ENCODE data around the gene FLCN.

The FLCN gene

GRCh38 chr17:17236295-17237025 lies 508 bp downstream of the FLCN start:
- no peak for DNase-seq (ENCODE audit: low read depth in 1 of 2, low spot score in 1 of 2)

DNA sequence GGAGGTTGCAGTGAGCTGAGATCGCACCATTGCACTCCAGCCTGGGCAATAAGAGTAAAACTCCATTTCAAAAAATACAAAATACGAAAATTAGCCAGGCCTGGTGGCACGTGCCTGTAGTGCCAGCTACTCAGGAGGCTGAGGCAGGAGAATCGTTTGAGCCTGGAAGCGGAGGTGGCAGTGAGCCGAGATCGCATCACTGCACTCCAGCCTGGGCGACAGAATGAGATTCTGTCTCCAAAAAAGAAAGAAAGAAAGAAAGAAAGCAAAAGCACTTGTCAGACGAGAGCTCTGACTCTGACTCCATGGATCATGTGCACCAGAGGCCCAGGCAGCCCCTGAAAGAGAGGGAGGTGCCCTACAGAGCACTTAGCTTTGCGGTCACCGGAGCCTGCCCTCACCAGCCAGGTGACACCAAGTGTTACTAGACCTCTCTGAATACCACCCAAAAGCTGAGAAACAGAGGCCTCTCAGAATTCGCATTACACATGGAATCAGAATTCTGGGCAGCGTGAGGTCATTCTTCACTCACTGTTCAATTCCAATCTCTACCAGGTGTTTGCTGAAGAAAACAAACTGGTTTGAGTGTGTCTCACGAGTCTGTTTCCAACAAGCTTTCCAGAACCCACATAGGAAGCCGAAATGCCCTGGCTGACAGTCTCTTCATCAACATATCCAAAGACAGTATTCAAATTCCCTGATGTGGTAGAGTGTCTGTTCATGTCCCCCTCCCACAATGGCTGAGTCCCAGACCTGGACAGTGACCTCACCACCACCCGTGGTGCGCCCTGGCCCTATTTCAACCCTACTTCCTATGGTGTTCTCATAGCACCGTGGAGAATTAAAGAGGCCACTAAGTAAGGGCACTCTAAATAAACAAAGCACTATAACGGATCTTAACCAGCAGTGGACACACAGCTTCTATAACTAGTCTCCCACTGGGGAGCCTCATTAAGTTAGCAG lies 1.5 kb downstream of the FLCN start:
- DNase-seq (ENCODE audit: low read depth in 1 of 2, low spot score in 1 of 2) = no peak

- no peak for DNase-seq (ENCODE audit: low read depth in 1 of 2, low spot score in 1 of 2)
Measured at GRCh38 chr17:17232303-17232621, 4.7 kb downstream of the FLCN start.

DNA sequence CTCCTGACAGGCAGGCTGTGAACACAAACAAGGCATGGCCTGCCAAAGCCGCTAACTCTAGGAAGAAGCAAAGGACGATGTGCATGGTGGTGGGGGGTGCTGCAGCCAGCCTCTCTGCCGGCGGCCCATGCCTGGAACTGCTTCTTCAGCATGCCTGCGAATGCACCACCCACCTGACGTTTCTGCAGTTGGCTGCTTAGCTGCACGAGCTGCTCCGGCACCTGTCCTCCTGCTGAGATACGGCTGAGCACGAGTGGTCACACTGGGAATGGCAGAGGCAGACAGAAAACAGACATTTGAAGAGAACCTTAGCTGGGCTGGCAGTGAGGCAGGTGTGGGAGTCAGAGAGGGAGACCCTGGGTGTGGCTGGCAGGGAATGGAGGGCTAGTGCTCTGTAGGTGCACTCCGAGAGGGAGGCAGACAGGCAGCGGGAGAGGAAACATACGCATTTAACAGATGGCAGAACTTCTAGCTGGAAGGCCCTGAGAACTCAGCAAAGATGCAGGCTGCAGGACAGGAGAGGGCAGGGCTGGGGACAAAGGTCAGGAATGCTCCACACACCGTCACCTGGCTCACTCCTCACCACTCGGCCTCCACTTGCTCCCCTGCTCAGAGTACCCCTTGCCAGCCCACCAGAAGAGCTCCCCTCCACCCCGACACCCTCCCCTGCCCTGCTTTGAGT lies 5.2 kb downstream of the FLCN start:
- DNase-seq (ENCODE audit: low read depth in 1 of 2, low spot score in 1 of 2) = no peak

DNA sequence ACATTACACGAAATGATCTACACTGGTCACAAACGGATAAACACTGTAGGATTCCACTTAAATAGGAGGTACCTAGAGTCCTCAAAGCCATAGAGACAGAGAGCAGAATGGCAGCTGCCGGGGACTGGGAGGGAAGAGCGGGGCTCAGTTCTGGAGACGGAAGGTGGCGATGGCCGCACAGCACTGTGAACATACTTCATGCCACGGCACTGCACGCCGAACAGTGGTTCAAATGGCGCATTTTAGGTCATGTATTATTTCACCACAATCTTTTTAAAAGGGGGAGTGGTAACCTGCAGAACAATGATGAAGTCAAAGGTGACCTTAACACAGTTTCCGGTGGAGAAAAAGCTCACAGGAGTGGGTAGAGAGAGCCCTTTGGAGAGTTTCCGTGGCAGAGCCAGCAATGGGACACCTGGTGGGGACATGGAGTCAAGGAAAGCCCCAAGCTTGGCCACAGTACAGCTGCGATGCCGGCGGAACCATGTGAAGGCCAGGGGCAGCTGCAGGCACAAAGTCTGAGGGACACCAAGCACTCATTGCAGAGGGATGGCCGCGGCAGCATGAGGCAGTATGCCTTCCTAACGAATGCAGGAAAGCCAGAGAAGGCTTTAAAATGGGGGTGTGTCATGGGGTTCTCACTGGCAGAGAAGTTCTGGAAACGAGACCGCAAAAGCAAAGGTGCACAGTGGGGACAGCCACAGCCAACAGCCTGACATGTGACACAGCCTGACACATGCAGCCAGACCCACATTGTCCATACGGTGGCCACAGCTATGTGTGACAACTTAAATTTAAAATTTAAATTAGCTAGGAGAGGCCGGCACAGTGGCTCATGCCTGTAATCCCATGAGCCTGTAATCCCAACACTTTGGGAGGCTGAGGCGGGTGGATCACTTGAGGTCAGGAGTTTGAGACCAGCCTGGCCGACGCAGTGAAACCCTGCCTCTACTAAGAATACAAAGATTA lies 7.3 kb downstream of the FLCN start:
- no peak for DNase-seq (ENCODE audit: low read depth in 1 of 2, low spot score in 1 of 2)

DNA sequence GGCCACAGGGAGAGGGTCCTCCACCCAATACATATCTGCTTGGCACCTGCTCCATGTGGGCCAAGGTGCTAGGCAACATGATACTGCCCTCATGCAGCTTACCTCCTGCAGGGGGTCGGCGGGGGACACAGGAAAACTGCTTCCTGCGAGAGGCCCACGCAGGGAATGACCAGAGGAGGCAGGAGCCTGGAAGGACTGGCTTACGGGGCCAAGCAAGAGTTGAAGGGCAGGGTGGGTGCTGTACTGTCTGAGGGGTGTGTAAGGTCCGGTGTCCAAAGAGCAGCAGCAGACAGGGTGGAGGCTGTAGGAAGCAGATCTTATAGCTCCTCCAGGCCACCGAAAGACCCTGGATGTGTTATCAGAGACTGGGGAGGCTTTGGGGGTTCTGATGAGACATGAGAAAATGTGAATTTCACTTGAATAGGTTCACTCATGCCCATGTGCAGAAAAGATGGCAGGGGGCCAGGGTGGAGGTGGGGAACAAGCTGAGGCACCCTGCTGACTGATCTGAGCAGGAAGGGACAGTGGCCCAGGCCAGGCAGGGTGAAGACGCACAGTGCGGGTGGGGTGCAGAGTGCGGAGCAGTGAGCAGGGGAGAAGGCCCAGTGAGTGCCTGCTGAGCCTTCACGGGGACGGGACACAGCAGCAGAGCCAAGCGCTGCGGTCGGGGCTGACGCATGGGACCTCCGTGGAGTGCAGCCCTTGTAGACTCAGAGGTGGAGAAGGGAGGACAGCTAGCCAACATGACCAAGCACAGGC lies 8.3 kb downstream of the FLCN start:
- no peak for DNase-seq (ENCODE audit: low read depth in 1 of 2, low spot score in 1 of 2)

DNA sequence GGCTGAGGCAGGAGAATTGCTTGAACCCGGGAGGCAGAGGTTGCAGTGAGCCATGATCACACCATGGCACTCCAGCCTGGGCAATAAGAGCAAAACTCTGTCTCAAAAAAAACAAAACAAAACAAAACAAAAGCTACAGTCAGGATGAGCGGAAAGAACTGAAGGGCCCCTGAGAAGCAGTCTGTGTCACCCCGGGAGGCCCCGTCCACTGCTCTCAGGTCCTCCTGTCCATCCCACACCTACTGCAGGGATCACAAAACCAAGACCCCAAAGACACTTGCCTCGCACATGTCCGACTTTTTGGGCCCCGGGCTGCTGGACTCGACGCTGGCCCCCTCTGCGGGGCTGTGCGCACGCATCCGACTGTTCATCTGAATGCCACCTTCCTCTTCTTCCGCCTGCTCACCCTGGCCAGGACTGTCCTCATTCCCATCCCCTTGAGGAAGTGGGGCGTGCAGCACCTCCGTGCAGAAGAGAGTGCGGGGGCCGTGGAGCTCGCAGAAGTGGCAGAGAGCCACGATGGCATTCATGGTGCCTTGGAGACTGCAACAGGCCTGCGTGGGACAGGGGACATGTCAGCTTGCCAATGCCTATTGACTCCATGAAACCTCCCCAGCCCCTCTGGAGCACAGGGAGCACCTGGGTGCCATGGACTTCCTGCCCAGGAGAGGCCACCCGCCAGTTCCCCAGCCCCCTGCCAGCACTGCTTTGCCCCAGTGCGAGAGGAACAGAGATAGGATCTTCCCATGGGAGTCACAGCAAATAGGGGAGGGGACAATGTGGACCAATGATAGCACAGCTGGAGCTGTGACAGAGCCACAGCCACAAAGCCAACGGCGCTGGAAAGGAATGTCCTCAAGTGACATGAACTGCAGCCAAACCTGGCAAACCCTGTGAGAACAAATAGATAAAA lies 9.1 kb downstream of the FLCN start:
- no peak for DNase-seq (ENCODE audit: low read depth in 1 of 2, low spot score in 1 of 2)

GRCh38 chr17:17226451-17227265 lies 10.3 kb downstream of the FLCN start:
- no peak for DNase-seq (ENCODE audit: low read depth in 1 of 2, low spot score in 1 of 2)

DNA sequence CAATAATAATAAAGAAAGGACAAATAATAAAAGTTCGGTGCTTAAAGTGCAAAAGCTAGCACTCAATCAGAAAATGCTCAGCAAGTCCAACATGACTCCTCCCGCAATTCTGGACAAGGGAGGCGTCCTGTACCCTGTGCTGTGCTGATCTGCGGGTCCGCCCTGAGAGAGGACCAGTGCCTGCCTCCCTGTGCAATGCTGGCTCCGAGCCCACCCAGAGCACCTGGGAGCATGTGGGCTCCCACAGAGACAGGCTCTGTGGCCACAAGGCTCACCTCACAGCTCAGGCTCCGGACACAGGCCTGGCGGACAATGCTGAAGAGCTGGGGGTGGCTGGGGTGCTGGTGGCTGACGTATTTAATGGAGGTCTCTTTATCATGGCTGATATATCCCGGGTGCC lies 11.1 kb downstream of the FLCN start:
- no peak for DNase-seq (ENCODE audit: low read depth in 1 of 2, low spot score in 1 of 2)

- DNase-seq (ENCODE audit: low read depth in 1 of 2, low spot score in 1 of 2) = no peak
Measured at GRCh38 chr17:17224137-17224536, 12.8 kb downstream of the FLCN start.

- no peak for DNase-seq (ENCODE audit: low read depth in 1 of 2, low spot score in 1 of 2)
Measured at GRCh38 chr17:17223736-17224135, 13.2 kb downstream of the FLCN start.

DNA sequence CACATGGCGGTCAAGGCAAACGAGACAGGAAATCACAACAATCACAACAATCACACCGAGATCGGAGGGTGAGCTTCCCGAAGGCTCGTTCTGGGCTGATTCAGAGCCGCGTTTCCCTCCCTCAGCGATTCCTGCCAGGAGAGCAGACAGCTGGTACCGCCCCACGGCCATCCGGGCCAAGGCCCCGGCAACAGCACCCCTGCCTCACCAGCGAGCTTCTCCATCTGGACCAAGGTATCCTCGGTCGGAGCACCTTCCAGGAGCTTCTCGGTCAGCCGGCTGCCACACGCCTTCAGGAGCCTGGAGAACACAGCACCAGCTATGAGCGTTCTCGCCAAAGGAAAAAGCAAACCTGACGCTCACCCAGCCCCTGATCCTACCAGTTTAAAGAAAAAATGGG lies 15.6 kb downstream of the FLCN start:
- DNase-seq (ENCODE audit: low read depth in 1 of 2, low spot score in 1 of 2) = no peak

GRCh38 chr17:17220529-17220928 lies 16.4 kb downstream of the FLCN start:
- no peak for DNase-seq (ENCODE audit: low read depth in 1 of 2, low spot score in 1 of 2)

DNA sequence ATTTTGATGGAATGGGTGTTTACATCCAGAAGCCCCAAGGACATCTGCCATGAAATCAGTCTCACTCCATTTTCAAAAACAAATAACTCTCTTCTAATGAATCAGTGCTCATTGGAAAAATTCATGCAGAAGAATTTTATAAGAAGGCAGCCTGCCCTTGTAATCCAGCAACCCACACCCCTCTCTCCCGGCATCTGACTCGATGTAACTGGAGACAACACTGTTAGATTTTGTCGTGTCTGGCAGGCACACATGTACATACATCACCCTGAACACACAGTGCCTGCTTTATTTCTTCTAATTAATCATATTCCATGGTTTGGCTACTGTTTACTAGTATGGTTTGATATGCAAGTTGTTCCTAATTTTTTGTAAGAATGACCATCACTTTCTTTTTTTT lies 19.0 kb downstream of the FLCN start:
- no peak for DNase-seq (ENCODE audit: low read depth in 1 of 2, low spot score in 1 of 2)

GRCh38 chr17:17216776-17217175 lies 20.2 kb downstream of the FLCN start:
- DNase-seq (ENCODE audit: low read depth in 1 of 2, low spot score in 1 of 2) = no peak

DNA sequence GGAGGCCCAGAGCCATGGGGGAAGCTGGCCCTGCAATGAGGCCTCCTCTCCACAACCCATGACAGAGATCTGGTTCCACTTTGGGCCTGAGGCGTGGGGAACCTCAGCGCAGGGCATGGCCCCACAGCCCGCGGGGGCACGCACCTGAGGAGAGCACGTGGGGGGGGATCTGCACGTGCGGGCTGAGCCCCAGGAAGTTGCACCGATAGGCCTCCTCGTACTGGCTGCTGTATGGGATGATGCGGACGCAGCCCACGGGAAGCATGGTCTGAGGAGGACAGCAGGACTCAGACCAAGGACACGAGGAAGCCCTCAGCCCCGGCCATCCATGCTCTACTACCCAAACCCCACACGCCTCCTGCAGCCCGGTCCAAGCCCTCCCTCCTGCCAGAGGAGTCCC lies 20.7 kb downstream of the FLCN start:
- no peak for DNase-seq (ENCODE audit: low read depth in 1 of 2, low spot score in 1 of 2)

DNA sequence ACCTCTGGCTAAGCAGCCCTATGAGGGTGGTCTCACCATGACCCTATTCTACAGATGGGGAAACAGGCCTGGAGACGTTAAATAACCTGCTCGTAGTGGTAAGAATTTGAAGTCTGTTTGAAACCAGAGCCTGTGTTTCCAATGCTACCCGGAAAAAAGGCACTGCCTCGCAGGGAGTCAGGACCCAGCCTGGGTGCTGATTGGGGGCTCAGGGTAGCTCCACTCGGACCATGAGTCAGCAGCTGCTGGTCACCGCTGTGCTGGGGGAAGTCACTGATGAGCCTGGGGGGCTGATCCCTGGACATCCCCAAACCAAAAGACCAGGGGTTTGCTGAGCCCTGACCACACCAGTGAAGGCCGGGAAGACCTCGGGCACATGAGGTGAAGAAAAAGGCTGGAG lies 21.4 kb downstream of the FLCN start:
- DNase-seq (ENCODE audit: low read depth in 1 of 2, low spot score in 1 of 2) = no peak
